Mucosa of descending colon (tissue), 3 donors: ENCODE measurements around the gene PERCC1. TPM values are rescaled to one million over a fixed set of nuclear protein-coding genes. Genes with fewer than 3 reads are reported as not detected.

Experiments
- ATAC-seq: fragments of 200-7000 bp; cut with Tn5 transposase; one replicate; pipeline ENCODE4 v1.9.1; 2020; ENCODE audit warnings: mild to moderate bottlenecking, moderate library complexity
- DNase-seq, 3 donors: peaks; one replicate each; pipeline ENCODE4 v3.0.0-alpha.2; 2020
- H3K36me3 ChIP-seq: fragments of 200-600 bp; one replicate; pipeline ENCODE4 v1.8.0; 2021; ENCODE audit warnings: low read depth, mild to moderate bottlenecking
- H3K4me1 ChIP-seq: fragments of 200-600 bp; one replicate; pipeline ENCODE4 v1.8.0; 2021; ENCODE audit warnings: low read depth, mild to moderate bottlenecking
- H3K4me3 ChIP-seq: fragments of 200-600 bp; one replicate; pipeline ENCODE4 v1.8.0; 2021; ENCODE audit warnings: mild to moderate bottlenecking
- H3K9me3 ChIP-seq: fragments of 200-600 bp; one replicate; pipeline ENCODE4 v1.8.0; 2021; ENCODE audit warnings: mild to moderate bottlenecking
- intact Hi-C, 2 donors: fragments of 100-400 bp; cut with DNase I in 1 of 2; cut with micrococcal nuclease in 1 of 2; formaldehyde crosslinking; loops; one replicate each; pipeline versions ENCODE4 v1.11.0 to v1.11.1; 2022; cut with DNase I, micrococcal nuclease
- total RNA-seq, 3 donors: library from RNA; stranded (reverse); fragmentation: NEBNext Ultra II Directional in 2 of 3; extraction: Animal tissue kit (Norgen Biotek cat#: 25700) in 2 of 3; gene quantifications; one replicate each; pipeline versions ENCODE4 v1.2.1 to v1.2.4, GENCODE V29; 2021 to 2023
- TF ChIP-seq, protein P1 (sequence below): fragments of 200-600 bp; IDR thresholded peaks from one replicate; pipeline ENCODE4 v1.8.0; 2022; ENCODE audit warnings: antibody characterized with exemption, mild to moderate bottlenecking
- donor health status: DM: no; HTN: no; CAD: no; lungs with moderate emphysema.
- donor health status: DM: no; HTN: no; CAD: no.
- donor health status: DM: no; HTN: yes; CAD: no.

The PERCC1 gene
- total RNA-seq, 3 donors from 2014 or later = 0.34 TPM; not detected in 2

DNA sequence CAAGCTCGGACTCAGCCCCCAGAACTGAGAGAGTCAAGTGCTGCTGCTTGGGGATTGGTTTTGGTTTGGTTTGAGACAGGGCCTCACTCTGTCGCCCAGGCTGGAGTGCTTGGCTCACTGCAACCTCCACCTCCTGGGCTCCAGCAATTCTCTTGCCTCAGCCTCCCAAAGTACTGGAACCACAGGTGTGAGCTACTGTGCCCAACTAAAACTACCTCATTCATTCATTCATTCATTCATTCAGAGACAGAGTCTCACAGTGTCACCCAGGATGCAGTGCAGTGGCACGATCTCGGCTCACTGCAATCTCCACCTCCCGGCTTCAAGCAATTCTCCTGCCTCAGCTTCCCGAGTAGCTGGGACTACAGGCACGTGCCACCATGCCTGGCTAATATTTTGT is 41.1 kb upstream of the PERCC1 start:
- TF ChIP-seq, protein P1, sequence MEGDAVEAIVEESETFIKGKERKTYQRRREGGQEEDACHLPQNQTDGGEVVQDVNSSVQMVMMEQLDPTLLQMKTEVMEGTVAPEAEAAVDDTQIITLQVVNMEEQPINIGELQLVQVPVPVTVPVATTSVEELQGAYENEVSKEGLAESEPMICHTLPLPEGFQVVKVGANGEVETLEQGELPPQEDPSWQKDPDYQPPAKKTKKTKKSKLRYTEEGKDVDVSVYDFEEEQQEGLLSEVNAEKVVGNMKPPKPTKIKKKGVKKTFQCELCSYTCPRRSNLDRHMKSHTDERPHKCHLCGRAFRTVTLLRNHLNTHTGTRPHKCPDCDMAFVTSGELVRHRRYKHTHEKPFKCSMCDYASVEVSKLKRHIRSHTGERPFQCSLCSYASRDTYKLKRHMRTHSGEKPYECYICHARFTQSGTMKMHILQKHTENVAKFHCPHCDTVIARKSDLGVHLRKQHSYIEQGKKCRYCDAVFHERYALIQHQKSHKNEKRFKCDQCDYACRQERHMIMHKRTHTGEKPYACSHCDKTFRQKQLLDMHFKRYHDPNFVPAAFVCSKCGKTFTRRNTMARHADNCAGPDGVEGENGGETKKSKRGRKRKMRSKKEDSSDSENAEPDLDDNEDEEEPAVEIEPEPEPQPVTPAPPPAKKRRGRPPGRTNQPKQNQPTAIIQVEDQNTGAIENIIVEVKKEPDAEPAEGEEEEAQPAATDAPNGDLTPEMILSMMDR = no peak
- Histone ChIP-seq H3K36me3 (no peaks in the 10 kb centered on the region), H3K9me3 (no peaks in the 10 kb centered on the region), H3K4me3 (no peak overlapping the region), H3K4me1 (no peaks in the 10 kb centered on the region)
- no peak for DNase-seq
- ATAC-seq = no peak
- intact Hi-C loops = no loop called here

DNA sequence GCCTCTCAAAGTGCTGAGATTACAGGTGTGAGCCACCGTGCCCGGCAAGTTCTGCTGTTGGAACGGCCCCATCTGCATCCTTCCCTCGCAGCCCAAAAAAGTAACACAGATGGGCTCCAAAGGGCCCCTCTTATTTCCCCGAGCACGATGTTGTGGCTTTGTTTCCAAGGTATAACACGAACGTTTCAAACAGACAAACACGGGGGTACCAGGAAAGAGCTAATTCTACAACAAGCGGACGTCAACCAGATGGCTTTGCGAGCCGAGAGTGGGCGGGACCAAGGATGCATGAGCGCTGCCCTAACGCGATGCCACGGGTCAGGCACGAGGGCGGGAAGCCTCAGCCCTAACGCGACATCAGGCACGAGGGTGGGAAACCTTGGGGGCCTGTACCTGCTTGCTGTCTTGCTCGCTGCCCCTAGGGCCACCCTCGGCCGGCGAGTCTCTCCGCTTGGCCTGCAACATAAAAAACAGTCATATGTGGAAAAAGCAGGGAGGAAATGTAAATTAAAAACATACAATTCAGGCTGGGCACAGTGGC is 40.6 kb upstream of the PERCC1 start:
- intact Hi-C loops = no loop called here
- Histone ChIP-seq H3K4me3 (no peak overlapping the region), H3K4me1 (no peaks in the 10 kb centered on the region), H3K36me3 (no peaks in the 10 kb centered on the region), H3K9me3 (no peaks in the 10 kb centered on the region)
- no peak for DNase-seq
- TF ChIP-seq, protein P1 = no peak
- ATAC-seq = no peak

DNA sequence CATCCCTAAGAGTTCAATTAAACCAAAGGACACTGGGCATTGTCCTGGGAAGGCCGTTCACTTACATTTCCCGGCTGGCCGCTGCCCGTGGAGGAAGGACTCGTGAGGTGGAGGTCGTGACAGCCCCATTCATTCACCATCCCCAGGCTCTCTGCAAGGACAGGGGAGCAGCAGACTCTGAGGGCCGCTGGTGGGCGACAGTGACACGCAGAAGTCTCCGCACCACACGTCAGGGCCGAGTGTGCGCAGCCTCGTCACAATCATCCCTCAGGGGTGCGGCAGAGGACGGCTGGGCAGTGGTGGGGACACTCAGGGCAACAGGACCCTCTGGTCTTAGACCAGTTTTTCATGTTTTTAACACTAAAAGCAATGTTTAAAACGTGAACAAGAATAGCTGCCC is 38.1 kb upstream of the PERCC1 start:
- ATAC-seq (no peak), DNase-seq (no peak)
- H3K4me3 ChIP-seq = no peak overlapping the region
- TF ChIP-seq, protein P1 = no peak
- H3K36me3 ChIP-seq = no peaks in the 10 kb centered on the region
- H3K4me1 ChIP-seq = no peaks in the 10 kb centered on the region
- no peaks in the 10 kb centered on the region for H3K9me3 ChIP-seq
- intact Hi-C loops = no loop called here

DNA sequence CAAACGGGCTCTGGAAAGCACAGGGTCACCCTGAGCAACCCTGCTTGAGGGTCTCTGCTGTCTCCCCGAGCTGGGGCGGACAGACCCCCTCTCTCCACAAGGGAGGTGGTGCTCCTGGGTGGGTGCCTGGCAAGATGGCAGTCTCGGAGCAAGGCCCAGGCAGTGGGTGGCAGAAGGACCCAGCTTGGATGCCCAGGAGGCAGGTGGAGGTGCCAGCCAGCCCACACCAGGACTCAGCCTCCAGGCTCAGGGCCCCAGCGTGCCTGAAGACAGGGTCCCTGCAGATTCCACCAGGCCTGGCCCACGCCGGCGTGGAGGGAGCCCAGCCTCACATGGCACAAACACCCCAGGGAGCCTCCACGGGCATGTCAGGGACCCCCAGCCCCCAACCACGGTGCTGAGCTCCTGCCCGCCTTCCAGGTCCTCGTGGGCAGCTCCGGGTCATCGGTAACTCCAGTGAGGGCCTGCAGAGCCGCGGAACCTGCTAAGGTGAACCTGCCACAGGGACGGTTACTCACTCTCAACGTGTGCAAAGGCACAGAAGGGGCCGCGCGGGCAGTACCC is 37.2 kb upstream of the PERCC1 start:
- intact Hi-C loops = no loop called here
- Histone ChIP-seq H3K9me3 (no peaks in the 10 kb centered on the region), H3K36me3 (no peaks in the 10 kb centered on the region), H3K4me3 (no peak overlapping the region), H3K4me1 (no peaks in the 10 kb centered on the region)
- DNase-seq (no peak), ATAC-seq (no peak)
- TF ChIP-seq, protein P1 = no peak

DNA sequence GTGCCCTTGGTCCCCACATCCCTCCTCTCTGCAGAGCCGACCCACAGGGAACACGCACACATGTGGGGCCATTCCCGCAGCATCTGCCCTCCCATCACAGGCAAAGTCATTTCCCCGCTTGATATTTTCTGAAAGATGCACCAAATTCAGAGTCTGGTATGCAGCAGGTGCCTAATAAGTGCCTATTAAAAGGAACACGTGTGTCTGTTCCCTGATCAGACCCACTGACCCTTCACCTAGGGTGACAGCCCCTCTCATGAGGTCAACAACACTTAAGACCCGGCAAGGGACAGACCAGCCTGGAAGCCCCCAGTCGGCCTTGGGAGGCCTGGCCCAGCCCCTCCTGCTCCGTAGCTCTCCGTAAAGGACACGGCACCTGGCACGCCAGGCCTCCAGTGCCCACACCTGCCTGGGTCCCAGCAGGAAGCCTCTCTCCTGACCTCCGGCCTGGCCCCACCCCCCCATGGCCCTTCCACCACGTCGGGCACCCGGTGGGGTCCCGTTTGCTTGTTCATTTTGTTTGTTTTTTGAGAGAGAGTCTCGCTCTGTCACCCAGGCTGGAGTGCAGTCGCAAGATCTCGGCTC is 36.4 kb upstream of the PERCC1 start:
- ATAC-seq (no peak), DNase-seq (no peak)
- Histone ChIP-seq H3K4me3 (no peak overlapping the region), H3K9me3 (no peaks in the 10 kb centered on the region), H3K36me3 (no peaks in the 10 kb centered on the region), H3K4me1 (no peaks in the 10 kb centered on the region)
- TF ChIP-seq, protein P1 = no peak
- intact Hi-C loops = no loop called here
